ENCODE results near the gene PRR22.

The PRR22 gene

GRCh38 chr19:5818594-5818993 is 34.0 kb upstream of the PRR22 start:
- TF ChIP-seq FOXP2 (optimal IDR thresholded peaks at IDR 0.05; ENCODE audit: control extremely low read depth, extremely low read length, insufficient read depth) (no peak), POLR2AphosphoS5 (IDR thresholded peaks at IDR 0.05; ENCODE audit: borderline replicate concordance, low read depth, low read length) (no peak)
- no peak for DNase-seq (ENCODE audit: low read depth, low spot score)
- no peaks in the 10 kb centered on the region for H3K36me3 ChIP-seq (ENCODE audit: insufficient read depth, low read length)

GRCh38 chr19:5817218-5817617 is 32.7 kb upstream of the PRR22 start:
- no peak for DNase-seq (ENCODE audit: low read depth, low spot score)
- Histone ChIP-seq H3K36me3 (ENCODE audit: insufficient read depth, low read length) (no peaks in the 10 kb centered on the region), H3K4me3 (no peak overlapping the region), H3K9ac (ENCODE audit: insufficient read length) (no peak overlapping the region), H3K9me3 (ENCODE audit: low read depth, low read length) (no peaks in the 10 kb centered on the region), H3K27ac (no peak overlapping the region)
- TF ChIP-seq POLR2AphosphoS5 (IDR thresholded peaks at IDR 0.05; ENCODE audit: borderline replicate concordance, low read depth, low read length) (no peak), FOXP2 (optimal IDR thresholded peaks at IDR 0.05; ENCODE audit: control extremely low read depth, extremely low read length, insufficient read depth) (no peak), EZH2 (IDR thresholded peaks at IDR 0.05) (no peak)

More at GRCh38 chr19:5818594-5818993, 34.0 kb upstream of the PRR22 start:
- H3K27ac ChIP-seq = no peak overlapping the region
- H3K4me3 ChIP-seq = no peak overlapping the region
- no peaks in the 10 kb centered on the region for H3K9me3 ChIP-seq (ENCODE audit: low read depth, low read length)
- no peak overlapping the region for H3K9ac ChIP-seq (ENCODE audit: insufficient read length)

DNA sequence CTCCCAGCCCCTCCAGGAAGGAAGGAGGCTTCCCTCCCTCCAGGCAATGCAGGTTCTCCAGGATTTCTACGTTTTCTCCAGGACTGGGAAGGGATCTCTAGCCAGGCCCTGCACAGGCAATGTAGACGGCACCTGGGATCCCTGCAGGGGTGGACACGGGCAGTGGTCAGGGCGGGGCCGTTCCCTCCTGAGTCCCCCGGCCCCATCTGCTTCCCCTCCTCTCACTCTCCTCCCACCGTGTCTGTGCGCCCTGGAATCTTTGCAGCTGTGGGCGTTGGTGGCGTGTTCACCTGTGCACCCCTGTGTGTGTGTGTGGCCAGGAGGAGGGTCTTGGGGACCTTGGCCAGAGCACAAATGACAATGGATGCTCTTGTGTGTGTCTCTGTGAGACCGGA is 30.3 kb upstream of the PRR22 start:
- no peaks in the 10 kb centered on the region for H3K36me3 ChIP-seq (ENCODE audit: insufficient read depth, low read length)
- no peak for DNase-seq (ENCODE audit: low read depth, low spot score)
- no peak overlapping the region for H3K9ac ChIP-seq (ENCODE audit: insufficient read length)
- no peak overlapping the region for H3K4me3 ChIP-seq
- no peak overlapping the region for H3K27ac ChIP-seq
- TF ChIP-seq FOXP2 (optimal IDR thresholded peaks at IDR 0.05; ENCODE audit: control extremely low read depth, extremely low read length, insufficient read depth) (no peak), POLR2AphosphoS5 (IDR thresholded peaks at IDR 0.05; ENCODE audit: borderline replicate concordance, low read depth, low read length) (no peak), EZH2 (IDR thresholded peaks at IDR 0.05) (no peak)
- no peaks in the 10 kb centered on the region for H3K9me3 ChIP-seq (ENCODE audit: low read depth, low read length)

- H3K27ac ChIP-seq = no peak overlapping the region
- H3K9ac ChIP-seq (ENCODE audit: insufficient read length) = no peak overlapping the region
- no peak overlapping the region for H3K4me3 ChIP-seq
- no peaks in the 10 kb centered on the region for H3K9me3 ChIP-seq (ENCODE audit: low read depth, low read length)
- DNase-seq (ENCODE audit: low read depth, low spot score) = no peak
- TF ChIP-seq EZH2 (IDR thresholded peaks at IDR 0.05) (no peak), POLR2AphosphoS5 (IDR thresholded peaks at IDR 0.05; ENCODE audit: borderline replicate concordance, low read depth, low read length) (no peak), FOXP2 (optimal IDR thresholded peaks at IDR 0.05; ENCODE audit: control extremely low read depth, extremely low read length, insufficient read depth) (no peak)
- H3K36me3 ChIP-seq (ENCODE audit: insufficient read depth, low read length) = no peaks in the 10 kb centered on the region
Observed at GRCh38 chr19:5814123-5814851, 29.7 kb upstream of the PRR22 start.

GRCh38 chr19:5811117-5811516 is 26.6 kb upstream of the PRR22 start:
- H3K36me3 ChIP-seq (ENCODE audit: insufficient read depth, low read length) = no peaks in the 10 kb centered on the region
- H3K9ac ChIP-seq (ENCODE audit: insufficient read length) = no peak overlapping the region
- DNase-seq (ENCODE audit: low read depth, low spot score) = no peak
- H3K4me3 ChIP-seq = no peak overlapping the region
- no peak overlapping the region for H3K27ac ChIP-seq
- no peak for TF ChIP-seq FOXP2 (optimal IDR thresholded peaks at IDR 0.05; ENCODE audit: control extremely low read depth, extremely low read length, insufficient read depth)
- TF ChIP-seq POLR2AphosphoS5 (IDR thresholded peaks at IDR 0.05; ENCODE audit: borderline replicate concordance, low read depth, low read length) = no peak
- TF ChIP-seq EZH2 (IDR thresholded peaks at IDR 0.05) = no peak
- H3K9me3 ChIP-seq (ENCODE audit: low read depth, low read length) = no peaks in the 10 kb centered on the region

DNA sequence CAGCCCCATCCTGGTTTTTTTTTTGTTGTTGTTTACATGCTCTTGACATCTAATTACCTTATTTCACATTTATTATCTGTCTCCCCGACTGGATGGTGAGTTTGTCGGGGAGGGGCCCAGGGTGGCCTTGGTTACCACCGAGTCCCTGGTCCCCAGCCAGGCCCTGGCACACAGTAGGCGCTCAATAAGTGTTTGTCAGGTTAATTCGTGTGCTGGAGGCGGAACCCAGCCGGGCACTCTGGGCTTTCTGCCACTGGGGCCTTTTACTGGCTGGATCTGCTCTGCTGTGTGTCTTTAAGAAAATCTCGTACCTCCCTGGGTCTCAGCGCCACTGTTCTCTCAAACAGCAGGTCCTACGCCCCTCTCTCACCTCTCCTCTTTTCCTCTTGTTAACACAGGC is 24.9 kb upstream of the PRR22 start:
- no peak for DNase-seq (ENCODE audit: low read depth, low spot score)
- no peak overlapping the region for H3K27ac ChIP-seq
- no peak overlapping the region for H3K9ac ChIP-seq (ENCODE audit: insufficient read length)
- TF ChIP-seq FOXP2 (optimal IDR thresholded peaks at IDR 0.05; ENCODE audit: control extremely low read depth, extremely low read length, insufficient read depth) (no peak), POLR2AphosphoS5 (IDR thresholded peaks at IDR 0.05; ENCODE audit: borderline replicate concordance, low read depth, low read length) (no peak), EZH2 (IDR thresholded peaks at IDR 0.05) (no peak)
- H3K4me3 ChIP-seq = no peak overlapping the region
- no peaks in the 10 kb centered on the region for H3K36me3 ChIP-seq (ENCODE audit: insufficient read depth, low read length)
- H3K9me3 ChIP-seq (ENCODE audit: low read depth, low read length) = no peaks in the 10 kb centered on the region

DNA sequence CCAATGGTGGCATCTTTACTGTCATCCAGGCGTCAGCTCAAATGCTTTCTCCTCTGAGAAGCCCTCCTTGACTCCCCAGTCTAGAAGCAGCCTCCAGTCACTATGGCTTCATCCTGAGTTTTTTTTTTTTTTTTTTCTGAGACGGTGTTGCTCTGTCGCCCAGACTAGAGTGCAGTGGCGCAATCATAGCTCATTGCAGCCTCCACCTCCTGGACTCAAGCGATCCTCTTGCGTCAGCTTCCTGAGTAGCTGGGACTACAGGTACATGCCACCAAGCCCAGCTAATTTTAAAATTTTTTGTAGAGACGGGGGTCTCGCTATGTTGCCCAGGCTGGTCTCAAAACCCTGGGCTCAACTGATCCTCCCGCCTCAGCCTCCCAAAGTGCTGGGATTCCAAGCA is 24.5 kb upstream of the PRR22 start:
- H3K4me3 ChIP-seq = no peak overlapping the region
- H3K9ac ChIP-seq (ENCODE audit: insufficient read length) = no peak overlapping the region
- TF ChIP-seq POLR2AphosphoS5 (IDR thresholded peaks at IDR 0.05; ENCODE audit: borderline replicate concordance, low read depth, low read length) (no peak), FOXP2 (optimal IDR thresholded peaks at IDR 0.05; ENCODE audit: control extremely low read depth, extremely low read length, insufficient read depth) (no peak), EZH2 (IDR thresholded peaks at IDR 0.05) (no peak)
- no peak for DNase-seq (ENCODE audit: low read depth, low spot score)
- no peaks in the 10 kb centered on the region for H3K9me3 ChIP-seq (ENCODE audit: low read depth, low read length)
- no peaks in the 10 kb centered on the region for H3K36me3 ChIP-seq (ENCODE audit: insufficient read depth, low read length)
- no peak overlapping the region for H3K27ac ChIP-seq

- Histone ChIP-seq H3K4me3 (no peak overlapping the region), H3K36me3 (ENCODE audit: insufficient read depth, low read length) (no peaks in the 10 kb centered on the region), H3K9me3 (ENCODE audit: low read depth, low read length) (no peaks in the 10 kb centered on the region), H3K9ac (ENCODE audit: insufficient read length) (no peak overlapping the region), H3K27ac (no peak overlapping the region)
- no peak for DNase-seq (ENCODE audit: low read depth, low spot score)
- TF ChIP-seq EZH2 (IDR thresholded peaks at IDR 0.05) (no peak), FOXP2 (optimal IDR thresholded peaks at IDR 0.05; ENCODE audit: control extremely low read depth, extremely low read length, insufficient read depth) (no peak), POLR2AphosphoS5 (IDR thresholded peaks at IDR 0.05; ENCODE audit: borderline replicate concordance, low read depth, low read length) (no peak)
Observed at GRCh38 chr19:5808120-5808816, 23.7 kb upstream of the PRR22 start.

Measured in SK-N-MC (cell line).